Activated naive CD8-positive, alpha-beta T cell treated with anti-CD3 and anti-CD28 coated beads for 36 hours (primary cell): Measurements from ENCODE around the gene SH3BP1. TPM values are rescaled to one million over a fixed set of nuclear protein-coding genes. Genes with fewer than 3 reads are reported as not detected.
"Not testable (repeated sequence)": the region's sequence is repeated elsewhere in the genome, so short reads cannot be mapped to it uniquely, and the experiment has no call there.

Experiments used
- DNase-seq: peaks from one replicate; pipeline ENCODE4 v3.0.0; 2021
- H3K27ac Mint-ChIP-seq: one replicate; pipeline ENCODE4 v1.8.0; 2022; ENCODE audit warnings: mild to moderate bottlenecking, moderate library complexity, mixed read lengths
- H3K27me3 Mint-ChIP-seq: one replicate; pipeline ENCODE4 v1.8.0; 2022; ENCODE audit warnings: mild to moderate bottlenecking, mixed read lengths
- H3K36me3 Mint-ChIP-seq: one replicate; pipeline ENCODE4 v1.8.0; 2021; ENCODE audit warnings: mild to moderate bottlenecking, mixed read lengths
- H3K4me1 Mint-ChIP-seq: one replicate; pipeline ENCODE4 v1.8.0; 2021; ENCODE audit warnings: mixed read lengths
- H3K4me3 Mint-ChIP-seq: one replicate; pipeline ENCODE4 v1.8.0; 2022; ENCODE audit warnings: mild to moderate bottlenecking, moderate library complexity, mixed read lengths
- H3K9me3 Mint-ChIP-seq: one replicate; pipeline ENCODE4 v1.8.0; 2022; ENCODE audit warnings: mixed read lengths
- total RNA-seq, 2 experiments: library from RNA; stranded (reverse); gene quantifications; one replicate each; pipeline ENCODE4 v1.2.3, GENCODE V29; 2021

SH3BP1 gene
- total RNA-seq, 2 experiments from 2014 or later = 90.8 to 103 TPM

DNA sequence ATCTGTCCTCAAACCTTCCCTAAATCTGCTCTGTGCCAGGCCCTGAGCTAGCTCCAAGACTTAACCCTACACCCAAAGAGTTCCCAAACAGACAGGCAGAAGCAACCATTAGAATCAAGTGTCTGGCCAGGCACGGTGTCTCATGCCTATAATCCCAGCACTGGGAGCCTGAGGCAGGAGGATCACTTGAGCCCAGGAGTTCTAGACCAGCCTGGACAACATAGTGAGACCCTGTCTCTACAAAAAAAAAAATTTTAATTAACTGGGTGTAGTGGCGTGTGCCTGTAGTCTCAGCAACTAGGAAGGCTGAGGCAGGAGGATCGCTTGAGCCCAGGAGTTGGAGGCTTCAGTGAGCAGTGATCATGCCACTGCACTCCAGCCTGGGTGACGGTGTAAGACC is 17.1 kb downstream of the SH3BP1 start:
- not testable (repeated sequence) for DNase-seq, H3K27me3 Mint-ChIP-seq, H3K4me3 Mint-ChIP-seq, H3K9me3 Mint-ChIP-seq, H3K27ac Mint-ChIP-seq
- H3K36me3 Mint-ChIP-seq = peaks cover 14% of the 10 kb centered on the region
- peaks cover 27% of the 10 kb centered on the region for H3K4me1 Mint-ChIP-seq

- H3K27me3 Mint-ChIP-seq = no peaks in the 10 kb centered on the region
- no peak for DNase-seq
- H3K36me3 Mint-ChIP-seq = peaks cover 6% of the 10 kb centered on the region
- peak overlapping the region; percentile 91 for H3K27ac Mint-ChIP-seq
- peak overlapping the region; percentile 83 for H3K4me3 Mint-ChIP-seq
- peaks cover 32% of the 10 kb centered on the region for H3K4me1 Mint-ChIP-seq
- no peaks in the 10 kb centered on the region for H3K9me3 Mint-ChIP-seq
Measured at GRCh38 chr22:37657590-37658132, 18.2 kb downstream of the SH3BP1 start.

GRCh38 chr22:37658133-37659065 is 18.9 kb downstream of the SH3BP1 start, which contains the start of gene PDXP:
Gene PDXP, plus strand, starts transcription at chr22:37658723. Its CDS starts 60 bp downstream, at chr22:37658783.
- H3K4me1 Mint-ChIP-seq = peaks cover 32% of the 10 kb centered on the region
- peak within 1 kb of the TSS; percentile 90 for H3K4me3 Mint-ChIP-seq
- H3K27ac Mint-ChIP-seq = peak within 1 kb of the TSS; percentile 91
- H3K36me3 Mint-ChIP-seq = peaks cover 3% of the 10 kb centered on the region
- no peaks in the 10 kb centered on the region for H3K9me3 Mint-ChIP-seq
- H3K27me3 Mint-ChIP-seq = no peaks in the 10 kb centered on the region
- DNase-seq = peak; percentile 99

GRCh38 chr22:37659066-37659896 is 19.8 kb downstream of the SH3BP1 start:
- H3K27ac Mint-ChIP-seq = peak overlapping the region; percentile 72
- H3K4me3 Mint-ChIP-seq = peak overlapping the region; percentile 90
- peaks cover 32% of the 10 kb centered on the region for H3K4me1 Mint-ChIP-seq
- H3K9me3 Mint-ChIP-seq = no peaks in the 10 kb centered on the region
- no peak for DNase-seq
- peaks cover 3% of the 10 kb centered on the region for H3K36me3 Mint-ChIP-seq
- no peaks in the 10 kb centered on the region for H3K27me3 Mint-ChIP-seq

- Mint-ChIP-seq H3K36me3 (peaks cover 2% of the 10 kb centered on the region), H3K4me3 (peak overlapping the region; percentile 90), H3K27ac (no peak overlapping the region), H3K4me1 (peaks cover 32% of the 10 kb centered on the region), H3K27me3 (no peaks in the 10 kb centered on the region), H3K9me3 (no peaks in the 10 kb centered on the region)
- no peak for DNase-seq
Measured at GRCh38 chr22:37659897-37660708, 20.6 kb downstream of the SH3BP1 start.

- Mint-ChIP-seq H3K27ac (no peak overlapping the region), H3K27me3 (no peaks in the 10 kb centered on the region), H3K9me3 (no peaks in the 10 kb centered on the region), H3K36me3 (peaks cover 2% of the 10 kb centered on the region), H3K4me3 (peak overlapping the region; percentile 90), H3K4me1 (peaks cover 32% of the 10 kb centered on the region)
- no peak for DNase-seq
Measured at GRCh38 chr22:37660709-37661045, 21.2 kb downstream of the SH3BP1 start.

GRCh38 chr22:37661160-37661924 is 21.9 kb downstream of the SH3BP1 start:
- DNase-seq = no peak
- H3K36me3 Mint-ChIP-seq = peaks cover 5% of the 10 kb centered on the region
- H3K27ac Mint-ChIP-seq = no peak overlapping the region
- H3K9me3 Mint-ChIP-seq = no peaks in the 10 kb centered on the region
- H3K4me1 Mint-ChIP-seq = peaks cover 36% of the 10 kb centered on the region
- H3K4me3 Mint-ChIP-seq = peak overlapping the region; percentile 90
- no peaks in the 10 kb centered on the region for H3K27me3 Mint-ChIP-seq

GRCh38 chr22:37662039-37662438 is 22.6 kb downstream of the SH3BP1 start:
- no peaks in the 10 kb centered on the region for H3K27me3 Mint-ChIP-seq
- no peak for DNase-seq
- H3K36me3 Mint-ChIP-seq = peaks cover 9% of the 10 kb centered on the region
- no peak overlapping the region for H3K4me3 Mint-ChIP-seq
- peaks cover 36% of the 10 kb centered on the region for H3K4me1 Mint-ChIP-seq
- no peaks in the 10 kb centered on the region for H3K9me3 Mint-ChIP-seq
- H3K27ac Mint-ChIP-seq = no peak overlapping the region

GRCh38 chr22:37663521-37664140 is 24.2 kb downstream of the SH3BP1 start:
- H3K27me3 Mint-ChIP-seq = no peaks in the 10 kb centered on the region
- H3K36me3 Mint-ChIP-seq = peaks cover 9% of the 10 kb centered on the region
- no peak overlapping the region for H3K4me3 Mint-ChIP-seq
- no peak for DNase-seq
- no peak overlapping the region for H3K27ac Mint-ChIP-seq
- no peaks in the 10 kb centered on the region for H3K9me3 Mint-ChIP-seq
- H3K4me1 Mint-ChIP-seq = peaks cover 31% of the 10 kb centered on the region

DNA sequence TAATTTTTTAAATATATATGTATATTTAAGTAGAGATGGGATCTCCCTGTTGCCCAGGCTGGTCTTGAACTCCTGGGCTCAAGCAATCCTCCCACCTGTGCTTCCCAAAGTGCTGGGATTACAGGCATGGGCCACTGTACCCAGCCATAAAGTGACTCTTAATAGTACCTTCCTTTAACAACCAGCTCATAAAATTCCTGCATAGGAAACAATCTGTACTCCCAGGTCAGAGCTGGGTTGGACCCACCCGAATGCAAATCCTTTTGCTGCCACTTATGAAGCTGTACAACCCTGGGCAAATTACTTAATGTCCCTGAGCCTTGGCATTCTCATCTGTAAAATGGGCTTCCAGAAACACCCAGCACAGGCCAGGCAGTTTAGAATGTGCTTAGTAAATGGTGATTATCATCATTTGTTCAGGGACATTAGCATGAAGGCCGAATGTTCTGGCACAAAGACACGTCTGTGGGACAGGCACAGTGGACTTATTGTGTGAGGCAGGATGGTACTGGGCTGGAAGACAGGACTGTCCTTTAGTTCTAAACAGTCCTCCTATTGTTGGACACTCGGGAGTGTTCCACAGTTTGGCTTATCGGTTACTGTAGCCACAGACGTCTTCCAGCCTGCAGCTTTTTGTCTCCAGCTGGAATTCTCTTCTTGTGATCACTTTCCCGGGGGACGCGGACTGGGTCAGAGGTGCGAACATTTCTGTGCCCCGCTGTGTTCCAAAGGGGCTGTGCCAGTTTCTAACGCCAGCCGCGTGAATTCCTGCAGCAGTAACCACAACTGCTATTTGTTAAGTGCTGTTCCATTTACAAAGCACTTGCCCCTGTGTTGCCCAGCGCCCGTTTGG is 25.0 kb downstream of the SH3BP1 start:
- Mint-ChIP-seq H3K36me3 (peaks cover 9% of the 10 kb centered on the region), H3K27me3 (no peaks in the 10 kb centered on the region), H3K4me1 (peaks cover 32% of the 10 kb centered on the region), H3K9me3 (no peaks in the 10 kb centered on the region), H3K4me3 (no peak overlapping the region), H3K27ac (no peak overlapping the region)
- DNase-seq = no peak

DNA sequence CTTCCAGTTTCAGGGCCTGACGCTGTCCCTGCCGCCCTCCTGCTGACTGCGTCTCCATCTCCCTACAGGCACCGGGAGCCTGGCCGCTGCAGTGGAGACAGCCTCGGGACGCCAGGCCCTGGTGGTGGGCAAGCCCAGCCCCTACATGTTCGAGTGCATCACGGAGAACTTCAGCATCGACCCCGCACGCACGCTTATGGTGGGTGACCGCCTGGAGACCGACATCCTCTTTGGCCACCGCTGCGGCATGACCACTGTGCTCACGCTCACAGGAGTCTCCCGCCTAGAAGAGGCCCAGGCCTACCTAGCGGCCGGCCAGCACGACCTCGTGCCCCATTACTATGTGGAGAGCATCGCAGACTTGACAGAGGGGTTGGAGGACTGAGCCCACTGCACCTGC is 26.0 kb downstream of the SH3BP1 start:
- no peaks in the 10 kb centered on the region for H3K27me3 Mint-ChIP-seq
- H3K4me3 Mint-ChIP-seq = no peak overlapping the region
- no peak overlapping the region for H3K27ac Mint-ChIP-seq
- no peak for DNase-seq
- no peaks in the 10 kb centered on the region for H3K9me3 Mint-ChIP-seq
- H3K36me3 Mint-ChIP-seq = peaks cover 7% of the 10 kb centered on the region
- peaks cover 24% of the 10 kb centered on the region for H3K4me1 Mint-ChIP-seq

- no peak overlapping the region for H3K4me3 Mint-ChIP-seq
- peaks cover 39% of the 10 kb centered on the region for H3K4me1 Mint-ChIP-seq
- H3K27me3 Mint-ChIP-seq = no peaks in the 10 kb centered on the region
- no peaks in the 10 kb centered on the region for H3K9me3 Mint-ChIP-seq
- DNase-seq = no peak
- no peak overlapping the region for H3K27ac Mint-ChIP-seq
- peaks cover 7% of the 10 kb centered on the region for H3K36me3 Mint-ChIP-seq
Measured at GRCh38 chr22:37669586-37669985, 30.1 kb downstream of the SH3BP1 start.
